ENCODE results near the gene FTL. TPM values are rescaled to one million over a fixed set of nuclear protein-coding genes. Genes with fewer than 3 reads are reported as not detected.
A peak's percentile ranks its signal among the peaks of the same experiment; 100 is the strongest.

The FTL gene
- total and polyA plus RNA-seq, 3 experiments from 2014 or later, result 1,478 to 4,521 (median 1,489) TPM

DNA sequence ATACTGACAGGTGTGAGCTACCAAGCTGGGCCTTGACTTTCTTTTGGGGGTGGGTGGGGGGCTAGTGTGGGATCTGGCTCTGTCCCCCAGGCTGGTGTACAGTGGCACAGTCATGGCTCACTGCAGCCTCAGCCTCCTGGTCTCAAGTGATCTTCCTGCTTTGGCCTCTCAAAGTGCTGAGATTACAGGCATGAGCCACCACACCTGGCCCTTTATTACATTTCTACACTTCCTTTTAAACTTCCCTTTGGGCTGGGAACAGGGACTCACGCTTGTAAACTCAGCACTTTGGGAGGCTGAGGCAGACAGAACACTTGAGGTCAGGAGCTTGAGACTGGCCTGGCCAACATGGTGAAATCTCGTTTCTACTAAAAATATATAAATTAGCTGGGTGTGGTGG lies 12.0 kb downstream of the FTL start:
- DNase-seq, result no peak
- H3K9me3 ChIP-seq (ENCODE audit: low read length), result no peaks in the 10 kb centered on the region
- Mint-ChIP-seq H3K4me1 (peaks cover 0 to 6% (median 0%) of the 10 kb centered on the region in 3 donors), H3K9me3 (no peaks in the 10 kb centered on the region), H3K27ac (no peak overlapping the region), H3K4me3 (no peak overlapping the region), H3K27me3 (no peaks in the 10 kb centered on the region), H3K36me3 (peaks cover 0 to 50% (median 7%) of the 10 kb centered on the region in 3 donors)
- H3K27ac ChIP-seq (ENCODE audit: low read depth, low read length), result no peak overlapping the region
- H3K36me3 ChIP-seq (ENCODE audit: insufficient read depth, low read length), result peaks cover 5% of the 10 kb centered on the region
- H3K4me3 ChIP-seq (ENCODE audit: low read length), result no peak overlapping the region
- H3K27me3 ChIP-seq (ENCODE audit: insufficient read depth, low read length, poor library complexity, severe bottlenecking), result no peaks in the 10 kb centered on the region
- ChIA-PET CTCF (interaction anchor here (0.8 to 3.0 kb wide), 3 partner anchors 16 to 189 kb away, joined by 3 to 25 read pairs (median 6); partner anchors contain the start of genes GYS1 and RUVBL2), POLR2A (interaction anchor here (0.9 to 1.6 kb wide), 2 partner anchors 16 to 99 kb away, joined by 3 to 5 read pairs; partner anchors contain the start of gene RUVBL2)
- no peaks in the 10 kb centered on the region for H3K4me1 ChIP-seq (ENCODE audit: insufficient read depth, low read length)

DNA sequence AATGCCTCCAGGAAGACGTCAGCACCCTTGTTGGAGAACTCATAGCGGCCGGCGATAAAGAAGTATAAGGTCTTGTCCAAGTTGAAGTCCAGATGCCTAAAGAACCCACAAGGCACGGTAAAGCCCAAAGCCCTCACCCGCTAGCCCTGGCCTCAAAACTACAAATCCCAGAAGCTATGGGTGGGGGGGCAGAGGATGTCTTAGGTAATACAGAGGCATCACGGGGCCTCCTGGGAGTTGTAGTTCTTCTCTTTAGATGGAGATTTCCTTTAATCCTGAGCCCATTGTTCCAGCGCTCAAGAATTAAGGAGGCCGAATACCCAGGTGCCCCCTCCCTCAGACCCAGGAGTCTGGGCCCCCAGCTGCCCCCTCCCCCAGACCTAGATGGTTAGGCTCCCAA lies 17.2 kb downstream of the FTL start:
- H3K27me3 ChIP-seq (ENCODE audit: insufficient read depth, low read length, poor library complexity, severe bottlenecking), result no peaks in the 10 kb centered on the region
- no peak overlapping the region for H3K4me3 ChIP-seq (ENCODE audit: low read length)
- Mint-ChIP-seq H3K27ac (no peak overlapping the region), H3K4me1 (peaks cover 0 to 2% (median 0%) of the 10 kb centered on the region in 3 donors), H3K9me3 (no peaks in the 10 kb centered on the region), H3K36me3 (peaks cover 0 to 58% (median 11%) of the 10 kb centered on the region in 3 donors), H3K4me3 (no peak overlapping the region), H3K27me3 (no peaks in the 10 kb centered on the region)
- no peaks in the 10 kb centered on the region for H3K4me1 ChIP-seq (ENCODE audit: insufficient read depth, low read length)
- no peak overlapping the region for H3K27ac ChIP-seq (ENCODE audit: low read depth, low read length)
- ChIA-PET CTCF (interaction anchor here (2.0 to 2.4 kb wide), 2 partner anchors 11 to 17 kb away, joined by 7 to 14 read pairs; partner anchors contain the start of genes GYS1 and RUVBL2), POLR2A (no interaction called here)
- H3K36me3 ChIP-seq (ENCODE audit: insufficient read depth, low read length), result peaks cover 6% of the 10 kb centered on the region
- H3K9me3 ChIP-seq (ENCODE audit: low read length), result no peaks in the 10 kb centered on the region
- no peak for DNase-seq

DNA sequence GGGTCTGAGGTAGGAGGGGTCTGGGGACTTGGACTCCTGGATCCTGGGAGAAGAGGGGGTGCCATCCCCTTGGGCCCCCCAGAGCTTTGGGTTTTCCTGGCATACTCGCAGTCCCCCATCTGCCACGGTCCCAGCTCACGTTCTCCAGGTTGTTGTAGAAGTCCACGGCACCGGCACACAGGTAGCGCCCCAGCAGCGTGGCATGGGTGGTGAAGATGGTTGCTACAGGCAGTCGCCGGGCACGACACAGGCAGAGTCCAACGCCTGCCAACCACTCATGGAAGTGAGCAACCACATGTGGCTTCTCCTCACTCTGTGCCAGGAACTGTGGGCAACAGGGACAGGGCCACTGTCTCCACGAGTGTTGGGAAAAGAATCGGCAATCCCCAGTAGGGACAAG lies 20.6 kb downstream of the FTL start:
- DNase-seq, result no peak
- H3K36me3 Mint-ChIP-seq, result peaks cover 4 to 58% (median 20%) of the 10 kb centered on the region in 3 donors
- H3K27ac Mint-ChIP-seq, result peak overlapping the region in 1 of 8 donors; percentile 63
- Histone ChIP-seq H3K27ac (ENCODE audit: low read depth, low read length) (no peak overlapping the region), H3K27me3 (ENCODE audit: insufficient read depth, low read length, poor library complexity, severe bottlenecking) (no peaks in the 10 kb centered on the region), H3K36me3 (ENCODE audit: insufficient read depth, low read length) (peaks cover 6% of the 10 kb centered on the region), H3K9me3 (ENCODE audit: low read length) (no peaks in the 10 kb centered on the region), H3K4me3 (ENCODE audit: low read length) (no peak overlapping the region), H3K4me1 (ENCODE audit: insufficient read depth, low read length) (no peaks in the 10 kb centered on the region)
- no peaks in the 10 kb centered on the region for H3K9me3 Mint-ChIP-seq
- peaks cover 7 to 9% (median 7%) of the 10 kb centered on the region in 3 donors for H3K4me1 Mint-ChIP-seq
- H3K27me3 Mint-ChIP-seq, result no peaks in the 10 kb centered on the region
- POLR2A ChIA-PET, result no interaction called here
- peak overlapping the region in 1 of 7 donors; percentile 40 for H3K4me3 Mint-ChIP-seq
- CTCF ChIA-PET, result no interaction called here

DNA sequence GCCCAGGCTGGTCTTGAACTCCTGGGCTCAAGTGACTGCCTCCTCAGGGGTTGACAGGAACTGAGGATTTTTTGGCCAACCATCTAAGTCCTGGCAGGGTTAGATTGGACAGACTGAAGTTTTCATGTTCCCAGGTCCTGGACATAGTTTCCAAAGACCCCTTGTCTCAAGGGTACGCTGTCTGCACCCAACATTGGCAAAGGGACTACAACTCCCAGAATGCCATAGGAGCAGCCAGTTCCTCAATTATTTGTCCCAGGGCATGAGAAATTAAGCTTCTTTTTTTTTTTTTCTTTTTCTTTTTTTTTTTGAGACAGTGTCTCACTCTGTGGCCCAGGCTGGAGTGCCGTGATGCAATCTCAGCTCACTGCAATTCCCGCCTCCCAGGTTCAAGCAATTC lies 21.1 kb downstream of the FTL start:
- no peak overlapping the region for H3K4me3 Mint-ChIP-seq
- POLR2A ChIA-PET, result no interaction called here
- Histone ChIP-seq H3K9me3 (ENCODE audit: low read length) (no peaks in the 10 kb centered on the region), H3K4me1 (ENCODE audit: insufficient read depth, low read length) (no peaks in the 10 kb centered on the region), H3K27me3 (ENCODE audit: insufficient read depth, low read length, poor library complexity, severe bottlenecking) (no peaks in the 10 kb centered on the region), H3K27ac (ENCODE audit: low read depth, low read length) (no peak overlapping the region), H3K4me3 (ENCODE audit: low read length) (no peak overlapping the region), H3K36me3 (ENCODE audit: insufficient read depth, low read length) (peaks cover 6% of the 10 kb centered on the region)
- peaks cover 4 to 60% (median 20%) of the 10 kb centered on the region in 3 donors for H3K36me3 Mint-ChIP-seq
- CTCF ChIA-PET, result no interaction called here
- DNase-seq, result no peak
- no peak overlapping the region for H3K27ac Mint-ChIP-seq
- no peaks in the 10 kb centered on the region for H3K9me3 Mint-ChIP-seq
- peaks cover 7 to 13% (median 12%) of the 10 kb centered on the region in 3 donors for H3K4me1 Mint-ChIP-seq
- H3K27me3 Mint-ChIP-seq, result no peaks in the 10 kb centered on the region

- Histone ChIP-seq H3K4me1 (ENCODE audit: insufficient read depth, low read length) (peaks cover 8% of the 10 kb centered on the region), H3K4me3 (ENCODE audit: low read length) (no peak overlapping the region), H3K27ac (ENCODE audit: low read depth, low read length) (no peak overlapping the region), H3K27me3 (ENCODE audit: insufficient read depth, low read length, poor library complexity, severe bottlenecking) (no peaks in the 10 kb centered on the region), H3K36me3 (ENCODE audit: insufficient read depth, low read length) (peaks cover 6% of the 10 kb centered on the region), H3K9me3 (ENCODE audit: low read length) (no peaks in the 10 kb centered on the region)
- Mint-ChIP-seq H3K4me1 (peaks cover 12 to 19% (median 19%) of the 10 kb centered on the region in 3 donors), H3K27ac (no peak overlapping the region), H3K4me3 (no peak overlapping the region), H3K27me3 (no peaks in the 10 kb centered on the region), H3K9me3 (no peaks in the 10 kb centered on the region), H3K36me3 (peaks cover 4 to 51% (median 15%) of the 10 kb centered on the region in 3 donors)
- DNase-seq, result no peak
- ChIA-PET POLR2A (no interaction called here), CTCF (no interaction called here)
Measured at GRCh38 chr19:48987323-48987722, 22.2 kb downstream of the FTL start.

DNA sequence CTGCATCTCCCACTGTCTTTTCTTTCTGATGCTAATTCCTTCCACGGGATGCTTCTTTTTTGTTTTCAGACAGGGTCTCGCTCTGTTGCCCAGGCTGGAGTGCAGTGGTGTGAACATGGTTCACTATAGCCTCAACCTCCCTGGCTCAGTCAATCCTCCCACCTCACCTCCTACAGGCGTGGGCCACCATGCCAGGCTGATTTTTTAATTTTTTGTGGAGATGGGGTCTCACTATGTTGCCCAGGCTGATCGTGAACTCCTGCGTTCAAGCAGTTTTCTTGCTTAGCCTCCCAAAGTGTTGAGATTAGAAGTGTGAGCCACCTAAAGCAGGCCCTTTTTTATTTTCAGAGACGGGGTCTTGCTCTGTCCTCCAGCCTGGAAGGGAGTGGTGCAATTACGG lies 23.2 kb downstream of the FTL start:
- peaks cover 4 to 48% (median 13%) of the 10 kb centered on the region in 3 donors for H3K36me3 Mint-ChIP-seq
- Histone ChIP-seq H3K4me1 (ENCODE audit: insufficient read depth, low read length) (peaks cover 13% of the 10 kb centered on the region), H3K27ac (ENCODE audit: low read depth, low read length) (no peak overlapping the region), H3K36me3 (ENCODE audit: insufficient read depth, low read length) (peaks cover 6% of the 10 kb centered on the region), H3K9me3 (ENCODE audit: low read length) (no peaks in the 10 kb centered on the region), H3K27me3 (ENCODE audit: insufficient read depth, low read length, poor library complexity, severe bottlenecking) (no peaks in the 10 kb centered on the region), H3K4me3 (ENCODE audit: low read length) (no peak overlapping the region)
- H3K27ac Mint-ChIP-seq, result peak overlapping the region in 1 of 8 donors; percentile 30
- peak overlapping the region in 1 of 7 donors; percentile 52 for H3K4me3 Mint-ChIP-seq
- peaks cover 16 to 26% (median 23%) of the 10 kb centered on the region in 3 donors for H3K4me1 Mint-ChIP-seq
- no peak for DNase-seq
- ChIA-PET CTCF (interaction anchor here (1.2 kb wide), 1 partner anchor 18 kb away, joined by 3 read pairs; no protein-coding TSS in a partner anchor), POLR2A (no interaction called here)
- H3K9me3 Mint-ChIP-seq, result no peaks in the 10 kb centered on the region
- H3K27me3 Mint-ChIP-seq, result no peaks in the 10 kb centered on the region

- H3K27me3 Mint-ChIP-seq, result peaks cover 0 to 2% of the 10 kb centered on the region in 2 donors
- no peak for DNase-seq
- H3K36me3 ChIP-seq (ENCODE audit: insufficient read depth, low read length), result peaks cover 6% of the 10 kb centered on the region
- no peak overlapping the region for H3K4me3 Mint-ChIP-seq
- no peaks in the 10 kb centered on the region for H3K9me3 ChIP-seq (ENCODE audit: low read length)
- H3K4me3 ChIP-seq (ENCODE audit: low read length), result no peak overlapping the region
- H3K27me3 ChIP-seq (ENCODE audit: insufficient read depth, low read length, poor library complexity, severe bottlenecking), result no peaks in the 10 kb centered on the region
- H3K27ac Mint-ChIP-seq, result peak overlapping the region in 4 of 8 donors; percentile 30 to 66 (median 50)
- peaks cover 13% of the 10 kb centered on the region for H3K4me1 ChIP-seq (ENCODE audit: insufficient read depth, low read length)
- ChIA-PET CTCF (interaction anchor here (1.2 kb wide), 1 partner anchor 19 kb away, joined by 3 read pairs; no protein-coding TSS in a partner anchor), POLR2A (no interaction called here)
- peaks cover 19 to 29% (median 27%) of the 10 kb centered on the region in 3 donors for H3K4me1 Mint-ChIP-seq
- no peak overlapping the region for H3K27ac ChIP-seq (ENCODE audit: low read depth, low read length)
- peaks cover 4 to 47% (median 11%) of the 10 kb centered on the region in 3 donors for H3K36me3 Mint-ChIP-seq
- H3K9me3 Mint-ChIP-seq, result no peaks in the 10 kb centered on the region
Measured at GRCh38 chr19:48988860-48989259, 23.8 kb downstream of the FTL start.

- Histone ChIP-seq H3K27ac (ENCODE audit: low read depth, low read length) (no peak overlapping the region), H3K27me3 (ENCODE audit: insufficient read depth, low read length, poor library complexity, severe bottlenecking) (no peaks in the 10 kb centered on the region), H3K9me3 (ENCODE audit: low read length) (no peaks in the 10 kb centered on the region), H3K4me3 (ENCODE audit: low read length) (no peak overlapping the region), H3K4me1 (ENCODE audit: insufficient read depth, low read length) (peaks cover 22% of the 10 kb centered on the region), H3K36me3 (ENCODE audit: insufficient read depth, low read length) (peaks cover 6% of the 10 kb centered on the region)
- H3K4me1 Mint-ChIP-seq, result peaks cover 25 to 37% (median 34%) of the 10 kb centered on the region in 3 donors
- DNase-seq, result no peak
- H3K9me3 Mint-ChIP-seq, result no peaks in the 10 kb centered on the region
- H3K36me3 Mint-ChIP-seq, result peaks cover 4 to 47% (median 11%) of the 10 kb centered on the region in 3 donors
- H3K4me3 Mint-ChIP-seq, result peak overlapping the region in 1 of 7 donors; percentile 24
- ChIA-PET POLR2A (no interaction called here), CTCF (no interaction called here)
- H3K27me3 Mint-ChIP-seq, result peaks cover 0 to 2% of the 10 kb centered on the region in 2 donors
- H3K27ac Mint-ChIP-seq, result peak overlapping the region in 2 of 8 donors; percentile 17 to 84
Measured at GRCh38 chr19:48989701-48990291, 24.7 kb downstream of the FTL start.

Data from CD8-positive, alpha-beta memory T cell (primary cell).